GM21576 (cell line): ENCODE measurements around the gene TMIE.
A peak's percentile ranks its signal among the peaks of the same experiment; 100 is the strongest.
"Not testable (repeated sequence)": the region's sequence is repeated elsewhere in the genome, so short reads cannot be mapped to it uniquely, and the experiment has no call there.

Source experiments
- ATAC-seq: cut with Tn5 transposase; IDR thresholded peaks from one replicate; pipeline ENCODE4 v1.9.1; 2021; ENCODE audit warnings: mild to moderate bottlenecking, moderate library complexity; ENCODE audit not compliant: unreplicated experiment

The TMIE gene

DNA sequence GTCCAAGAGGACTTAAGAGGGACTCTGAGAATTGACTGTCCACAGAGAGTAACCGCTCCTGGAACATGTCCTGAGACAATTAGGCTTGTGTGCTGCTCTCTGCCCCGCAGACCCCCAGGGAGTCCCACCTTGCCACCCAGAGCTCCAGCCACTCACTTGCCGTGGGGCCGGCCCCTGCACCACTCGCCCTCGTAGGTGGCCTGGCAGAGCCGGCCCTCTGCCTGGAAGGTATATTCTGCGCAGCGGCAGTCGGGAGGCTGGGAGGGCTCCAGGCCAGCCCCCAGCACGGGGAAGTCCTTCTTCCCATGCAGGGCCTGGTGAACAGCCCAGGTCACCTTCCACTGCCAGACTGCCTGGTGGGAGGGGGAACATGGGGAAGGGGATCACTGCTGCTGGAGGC, 18.2 kb upstream of the TMIE start:
- ATAC-seq: no peak

DNA sequence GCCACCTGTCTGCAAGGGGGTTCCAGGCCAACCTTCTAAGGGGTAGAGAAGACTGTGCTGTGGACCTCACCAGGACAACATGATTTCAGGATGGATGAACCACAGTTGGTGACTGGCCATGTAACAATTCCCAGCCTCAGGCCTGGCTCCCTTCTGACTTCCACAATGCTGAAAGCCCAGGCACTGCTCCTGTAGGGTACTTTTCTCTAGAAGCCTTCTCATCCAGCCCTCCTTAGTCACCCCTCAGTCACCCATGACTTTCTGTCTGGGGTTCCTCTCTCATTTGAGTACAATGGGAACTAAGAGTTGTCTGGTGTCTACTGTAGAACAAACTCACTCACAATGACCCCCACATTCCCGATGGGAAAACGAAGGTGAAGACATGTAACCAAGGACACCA, 16.3 kb upstream of the TMIE start:
- no peak for ATAC-seq

DNA sequence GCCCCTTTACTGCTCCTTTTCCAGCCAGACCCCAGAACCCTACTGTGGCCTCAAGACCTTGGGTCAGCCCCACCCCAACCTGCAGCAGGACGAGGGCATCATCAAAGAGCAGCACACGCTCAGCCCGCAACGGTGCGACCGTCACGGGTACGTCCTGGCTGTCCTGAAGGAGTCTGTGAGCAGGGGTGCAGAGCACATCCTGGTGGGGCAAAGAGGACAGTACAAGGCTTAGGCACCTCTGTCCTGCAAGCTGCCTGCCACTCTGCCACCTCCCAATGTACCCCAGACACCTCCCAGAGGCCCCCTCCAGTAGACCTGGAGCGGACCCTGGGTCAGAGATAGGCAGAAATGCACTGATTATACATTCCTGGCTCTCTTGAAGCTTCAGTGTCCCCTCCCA, 15.7 kb upstream of the TMIE start:
- ATAC-seq: no peak

DNA sequence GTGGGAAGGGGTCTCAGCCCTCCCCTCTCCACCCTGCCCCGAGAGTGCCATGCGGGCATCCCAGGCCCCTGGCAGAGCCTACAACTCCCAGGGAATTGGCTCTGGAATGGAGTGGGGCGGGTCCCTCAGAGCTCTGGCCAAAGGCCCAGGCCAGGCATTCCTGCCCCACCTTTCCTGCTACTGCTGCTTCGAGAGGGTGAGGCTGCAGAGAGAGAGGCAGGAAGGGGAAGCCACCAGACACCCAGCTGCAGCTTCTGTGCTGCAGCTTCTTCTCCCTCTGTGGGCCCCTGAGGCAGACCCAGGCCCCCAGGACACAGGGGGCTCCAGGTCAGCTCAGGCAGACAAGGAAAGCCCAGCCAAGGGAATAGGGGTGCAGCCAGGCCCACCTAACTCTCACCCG, 10.4 kb upstream of the TMIE start:
- ATAC-seq: no peak

DNA sequence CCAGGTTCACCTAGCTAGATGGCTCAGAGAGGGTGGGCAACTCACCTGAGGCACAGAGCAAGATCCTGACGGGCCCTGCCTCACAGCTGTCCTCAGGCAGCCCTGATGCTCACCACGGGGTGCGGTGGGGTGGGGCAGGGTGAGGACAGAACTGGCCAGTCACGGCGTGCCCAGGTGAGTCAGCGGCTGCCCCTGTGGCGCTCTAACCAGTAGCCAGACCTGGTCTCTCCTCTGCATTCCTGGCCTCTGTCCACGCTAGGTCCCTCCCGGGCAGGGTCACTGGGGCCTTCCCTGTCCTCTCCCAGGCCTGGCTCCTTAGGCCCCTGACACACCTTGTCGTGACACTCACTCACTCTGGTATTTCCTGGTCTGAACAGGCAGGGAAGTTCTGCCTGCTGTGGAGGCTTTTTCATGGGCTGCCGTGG, 8.6 kb upstream of the TMIE start:
- ATAC-seq: no peak

DNA sequence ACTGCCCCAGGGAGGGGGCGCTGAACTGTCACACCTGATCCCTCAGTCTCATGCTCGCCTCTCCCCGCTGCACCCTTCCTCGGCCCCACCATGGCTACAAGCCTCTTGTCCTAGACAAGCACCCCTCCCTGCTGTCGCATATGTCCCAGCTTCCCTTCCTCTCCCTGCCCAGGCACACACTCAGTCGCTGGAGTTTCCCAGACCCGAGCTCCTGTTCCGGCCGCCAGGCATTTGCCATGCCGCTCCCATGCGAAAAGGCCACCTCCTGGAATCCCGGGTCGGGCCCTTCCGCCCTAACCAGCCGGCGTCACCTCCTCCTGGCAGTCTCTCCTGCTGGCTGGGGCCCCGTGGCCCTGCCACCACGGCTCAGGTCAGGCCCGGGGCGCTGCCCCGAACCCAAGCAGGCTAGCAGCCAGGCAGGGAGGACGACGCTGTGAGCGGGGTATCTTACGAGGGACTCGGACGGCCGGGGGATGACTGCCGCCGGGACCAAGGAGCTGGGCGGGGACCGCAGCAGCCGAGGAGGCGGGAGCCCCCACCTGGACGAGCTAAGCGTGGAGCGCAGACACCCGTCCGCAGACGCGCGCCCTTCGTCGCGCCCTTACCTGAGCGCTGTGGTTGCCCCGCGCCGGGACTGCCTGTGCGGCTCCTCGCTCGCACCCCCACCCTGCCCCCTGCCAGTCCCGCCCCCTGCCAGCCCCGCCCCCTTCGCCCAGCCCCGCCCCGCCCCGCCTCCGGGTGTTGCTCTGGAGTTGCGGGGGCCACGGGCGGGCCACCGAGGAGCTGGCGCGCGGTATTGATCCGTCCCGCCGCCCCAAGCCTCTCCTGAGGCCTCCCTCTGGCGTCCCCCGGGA, 7.9 kb upstream of the TMIE start, which contains the start of gene ALS2CL:
TSS of gene ALS2CL (minus strand) at position 642 of the 854 bp plus-strand sequence. CDS start 4,239 bp downstream, outside the sequence.
- ATAC-seq: no peak

DNA sequence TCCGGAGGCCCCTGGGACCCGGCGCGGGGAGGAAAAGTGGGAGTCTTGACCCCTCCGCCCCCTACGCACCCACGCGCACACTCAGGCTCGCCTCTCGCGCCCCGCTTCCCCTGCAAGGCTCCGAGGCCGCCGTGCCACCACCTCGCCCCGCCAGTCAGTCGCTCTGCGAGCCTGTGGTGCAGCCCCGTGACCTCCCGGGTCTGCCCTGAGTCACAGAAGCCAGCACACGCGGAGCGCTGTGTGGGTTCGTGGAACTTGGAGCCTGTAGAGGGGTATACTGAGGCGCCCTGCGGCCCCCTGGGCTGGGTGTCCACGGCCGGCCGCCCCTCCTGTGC, 7.3 kb upstream of the TMIE start:
- no peak for ATAC-seq

DNA sequence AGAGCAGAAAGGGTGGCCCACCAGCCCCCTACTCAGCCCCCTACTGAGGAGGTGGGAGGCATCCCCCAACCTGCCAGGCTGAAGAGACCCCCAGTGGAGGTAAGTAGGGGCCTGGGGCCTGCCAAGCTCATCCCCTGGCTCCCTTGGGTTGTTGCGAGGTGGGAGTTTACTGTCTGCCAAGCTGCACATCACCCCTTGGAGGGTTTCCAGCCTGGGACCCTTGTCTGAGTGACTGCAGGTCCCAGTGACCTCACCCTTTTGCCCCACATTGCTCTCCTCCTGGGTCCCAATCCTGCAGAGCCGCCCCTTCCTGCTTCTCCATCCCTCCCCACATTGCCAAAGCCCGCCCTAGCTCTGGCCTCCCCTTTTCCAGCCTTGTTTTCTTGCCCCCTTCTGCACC, 6.7 kb upstream of the TMIE start:
- no peak for ATAC-seq

DNA sequence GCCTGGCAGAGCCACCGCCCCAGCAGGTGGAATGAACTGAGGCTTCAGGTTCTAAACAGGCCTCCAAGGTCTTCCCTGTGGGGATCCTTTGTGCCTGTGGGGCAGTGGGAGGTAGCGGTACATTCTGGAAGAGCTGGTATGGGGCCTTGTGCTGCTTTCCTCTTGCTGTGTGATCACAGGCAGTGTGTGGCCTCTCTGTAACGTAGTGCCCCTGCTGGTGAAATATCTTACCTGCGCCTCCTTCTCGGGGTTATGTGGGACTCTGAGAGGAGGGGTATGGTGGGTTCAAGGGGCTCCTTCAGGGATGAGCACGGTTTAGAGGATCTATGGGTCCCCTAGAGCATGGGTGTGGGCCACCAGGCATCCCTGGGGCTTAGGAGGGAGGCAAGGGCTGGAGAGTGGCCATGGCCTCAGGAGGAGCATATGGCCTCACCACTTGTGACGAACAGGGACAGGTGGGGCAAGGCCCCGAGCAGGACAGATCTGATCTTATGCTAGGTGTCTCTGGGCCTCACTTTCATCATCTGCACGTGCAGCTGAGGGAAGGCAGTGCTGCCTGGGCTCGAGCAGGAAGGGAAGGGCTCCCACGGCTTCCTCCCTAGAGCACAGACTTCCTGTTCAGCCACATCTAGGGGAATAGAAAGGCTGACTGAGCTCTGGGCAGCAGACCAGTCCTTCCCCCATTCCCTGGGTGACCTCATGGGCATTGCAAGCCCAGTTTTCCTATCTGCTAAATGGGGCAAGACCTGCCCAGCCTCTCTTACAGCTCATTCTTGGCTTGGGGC, 5.8 kb upstream of the TMIE start:
- no peak for ATAC-seq

DNA sequence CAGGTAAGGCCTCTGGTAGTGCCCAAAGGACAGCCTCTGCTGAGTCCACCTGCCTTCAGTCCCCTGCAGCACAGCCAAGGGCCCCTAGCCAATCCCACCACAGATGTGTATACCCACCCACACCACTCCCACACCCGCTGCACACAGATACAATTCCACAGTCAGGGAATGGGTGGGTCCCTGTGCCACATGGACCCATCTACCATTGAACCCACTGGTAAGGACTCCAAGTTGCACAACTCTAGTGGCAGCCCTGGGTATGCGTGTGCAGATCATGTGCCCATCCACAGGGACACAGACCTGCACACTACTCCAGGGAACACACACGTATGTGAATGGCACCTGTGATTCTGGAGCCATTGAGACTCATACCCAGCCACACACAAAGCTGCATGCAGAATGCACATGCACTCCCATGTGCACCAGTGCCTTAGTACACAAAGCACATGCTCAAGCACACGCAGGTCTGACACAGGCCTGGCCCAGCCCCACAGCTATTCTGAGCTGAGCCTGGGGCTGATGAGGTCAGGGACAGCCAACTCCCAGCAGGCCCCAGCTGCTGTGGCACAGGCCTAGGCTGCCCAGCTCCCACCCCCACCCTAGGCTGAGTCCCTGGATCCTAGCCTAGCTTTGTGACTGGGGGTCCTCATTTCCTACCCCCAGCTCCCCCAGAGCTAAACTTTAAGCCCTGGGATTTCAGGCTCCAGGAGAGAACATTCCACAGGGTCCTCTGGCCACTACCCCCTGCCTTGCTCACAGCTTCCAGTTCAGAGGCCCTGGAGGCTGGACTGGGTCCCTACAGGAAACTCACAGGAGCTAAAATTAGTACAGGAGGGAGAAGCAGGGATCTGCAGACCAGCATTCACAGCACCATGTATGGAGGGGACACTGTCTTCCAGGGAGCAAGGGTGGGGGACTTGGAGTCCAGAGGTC, 5.0 kb upstream of the TMIE start:
- ATAC-seq: no peak

DNA sequence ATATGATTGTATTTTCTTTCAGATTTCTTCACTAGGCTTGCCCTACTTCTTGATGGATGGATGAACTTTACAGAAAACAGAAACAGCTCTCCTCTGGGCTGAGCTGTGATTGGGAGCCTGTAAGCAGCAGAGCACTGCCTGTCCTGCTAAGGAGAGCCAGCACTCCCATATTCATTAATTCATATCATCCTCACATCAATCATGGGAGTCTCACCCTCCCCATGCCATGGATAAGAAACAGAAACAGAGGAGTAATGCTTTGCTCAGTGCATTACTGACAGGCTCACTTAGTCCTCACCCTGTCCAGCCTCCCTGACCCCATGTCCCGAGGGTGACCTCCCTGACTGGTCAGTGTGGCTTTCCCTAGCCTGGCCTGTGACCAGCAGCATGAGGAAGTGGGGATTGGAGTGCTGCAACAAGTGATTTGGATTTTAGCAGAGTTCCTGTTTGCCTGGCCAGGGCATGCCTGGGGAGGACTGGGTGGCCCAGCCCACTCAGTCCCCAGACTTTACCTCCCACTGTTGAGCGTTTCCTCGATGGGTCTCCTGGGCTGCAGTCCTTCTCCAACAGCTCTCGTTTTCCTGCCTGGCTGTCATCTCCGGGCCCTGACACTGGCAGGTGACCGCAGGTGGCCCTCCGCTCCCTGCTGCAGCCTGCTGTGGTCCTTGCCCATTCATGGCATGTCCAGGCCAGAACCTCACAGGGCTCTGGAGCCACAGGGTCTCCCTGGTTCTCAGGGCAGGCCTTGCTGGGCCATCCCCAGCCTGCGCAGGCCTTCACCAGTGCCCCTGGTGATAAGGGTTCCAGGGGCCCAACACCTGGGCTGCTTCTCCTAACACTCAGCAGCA, 1.3 kb upstream of the TMIE start:
- no peak for ATAC-seq

DNA sequence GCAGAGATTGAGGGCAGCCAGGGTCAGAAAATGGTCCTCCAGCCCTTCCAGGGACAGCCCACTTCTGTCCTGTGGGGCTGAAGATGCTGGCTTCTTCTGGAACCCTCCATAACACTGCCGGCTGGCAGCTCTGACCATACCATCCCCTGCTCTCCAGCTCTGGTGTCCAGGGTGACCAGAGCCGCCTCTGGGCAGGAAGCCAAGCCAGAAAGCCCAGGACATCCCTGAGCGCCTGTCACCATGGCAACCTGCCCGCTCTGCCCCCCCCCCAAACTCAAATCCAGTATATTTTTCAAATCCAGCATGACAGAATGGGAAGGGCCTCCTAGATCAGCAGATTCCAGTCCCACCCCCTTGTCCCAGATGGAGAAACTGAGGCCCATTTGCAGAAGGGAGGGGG, 420 bp upstream of the TMIE start:
- no peak for ATAC-seq

DNA sequence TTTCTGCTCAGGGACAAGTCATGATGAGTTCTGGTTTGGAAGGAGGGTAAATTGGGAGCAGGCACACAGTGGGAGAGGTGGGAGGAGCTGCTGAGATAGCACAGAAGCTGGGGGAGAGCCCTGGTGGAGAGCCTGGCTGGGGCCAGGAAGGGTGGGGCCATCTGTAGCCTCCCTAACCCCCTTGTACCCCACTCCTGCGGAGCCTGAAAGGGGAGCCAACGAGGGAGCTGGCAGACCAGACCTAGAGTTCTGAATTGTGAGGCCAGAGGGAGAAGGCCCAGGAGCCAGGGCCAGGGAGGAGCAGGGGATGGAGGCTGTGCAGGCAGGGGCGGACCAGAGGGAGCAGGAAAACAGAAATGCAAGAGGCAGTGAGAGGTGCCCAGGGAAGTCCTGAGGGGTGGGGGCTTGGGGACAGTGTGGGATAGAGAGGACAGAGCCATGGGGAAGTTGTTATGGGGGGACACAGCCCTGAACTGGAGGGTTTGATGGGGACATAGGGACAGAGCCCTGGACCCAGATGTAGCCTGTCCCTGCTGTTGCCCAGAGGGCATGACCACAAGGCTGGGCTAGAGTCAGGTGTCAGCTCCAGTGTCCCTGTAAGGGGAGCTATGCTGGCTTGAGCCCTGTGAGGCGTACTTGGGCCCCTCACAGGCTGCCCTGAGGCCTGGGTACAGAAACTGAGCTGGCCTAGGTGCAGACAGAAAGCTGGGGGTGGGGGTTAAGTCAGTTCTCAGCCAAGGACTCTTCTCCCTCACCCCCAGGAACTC, 1.2 kb downstream of the TMIE start:
- ATAC-seq: no peak

DNA sequence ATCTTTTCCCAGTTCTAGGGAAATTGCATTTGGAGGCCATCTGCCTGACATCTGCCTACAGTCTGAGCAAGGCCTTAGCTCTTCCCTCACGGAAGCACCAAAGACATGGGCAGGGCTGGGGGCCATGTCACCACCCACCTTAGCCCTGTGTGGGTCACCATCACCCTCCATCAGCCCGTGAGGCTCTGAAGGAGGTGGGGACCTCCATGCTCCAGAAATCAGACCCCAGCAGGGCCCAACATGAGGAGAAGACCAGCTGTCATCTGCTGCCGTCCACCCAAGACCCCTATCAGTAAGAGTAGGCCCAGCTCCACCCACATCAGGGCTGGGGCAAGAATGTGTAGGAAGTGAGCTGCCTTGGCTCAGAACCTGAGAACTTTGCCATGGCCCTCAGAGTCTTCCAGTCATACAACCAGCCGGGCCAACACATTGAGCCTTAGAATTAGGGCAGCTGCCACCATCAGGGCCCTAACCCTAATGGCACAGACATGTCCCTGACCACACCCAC, 1.9 kb downstream of the TMIE start:
- no peak for ATAC-seq

DNA sequence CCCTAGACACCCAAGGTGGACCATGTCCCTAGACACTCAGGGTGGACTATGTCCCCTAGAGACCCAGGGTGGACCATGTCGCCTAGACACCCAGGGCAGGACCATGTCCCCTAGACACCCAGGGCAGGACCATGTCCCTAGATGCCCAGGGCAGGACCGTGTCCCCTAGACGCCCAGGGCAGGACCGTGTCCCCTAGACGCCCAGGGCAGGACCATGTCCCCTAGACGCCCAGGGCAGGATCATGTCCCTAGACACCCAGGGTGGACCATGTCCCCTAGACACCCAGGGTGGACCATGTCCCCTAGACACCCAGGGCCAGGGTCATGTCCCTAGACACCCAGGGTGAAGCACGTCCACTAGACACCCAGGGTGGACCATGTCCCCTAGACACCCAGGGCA, 3.2 kb downstream of the TMIE start:
- ATAC-seq: not testable (repeated sequence)

DNA sequence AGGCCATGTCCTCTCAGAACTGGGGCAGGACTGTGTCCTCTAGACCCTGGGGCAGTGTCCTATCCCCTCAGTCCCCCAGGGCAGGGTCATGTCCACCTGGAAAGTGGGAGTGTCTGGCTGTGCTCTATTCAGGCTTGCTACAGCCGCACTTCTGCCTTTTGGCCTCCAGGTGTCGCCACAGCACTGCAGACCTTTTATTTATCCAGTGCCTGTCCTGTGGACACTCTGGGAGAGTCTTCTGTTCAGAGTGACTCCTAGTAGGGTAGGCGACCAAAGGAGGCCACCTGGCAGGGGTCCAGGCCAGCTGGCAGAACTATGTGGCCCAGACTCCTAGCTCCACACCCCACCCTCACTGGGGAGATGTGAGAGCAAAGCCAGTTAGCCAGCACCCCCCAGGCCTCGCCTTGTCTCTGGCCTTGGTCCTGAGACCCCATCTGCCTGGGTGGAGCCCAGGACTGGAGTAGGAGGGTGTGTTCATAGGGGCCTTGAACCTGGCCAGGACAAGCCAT, 3.9 kb downstream of the TMIE start:
- ATAC-seq: peak; percentile 66

DNA sequence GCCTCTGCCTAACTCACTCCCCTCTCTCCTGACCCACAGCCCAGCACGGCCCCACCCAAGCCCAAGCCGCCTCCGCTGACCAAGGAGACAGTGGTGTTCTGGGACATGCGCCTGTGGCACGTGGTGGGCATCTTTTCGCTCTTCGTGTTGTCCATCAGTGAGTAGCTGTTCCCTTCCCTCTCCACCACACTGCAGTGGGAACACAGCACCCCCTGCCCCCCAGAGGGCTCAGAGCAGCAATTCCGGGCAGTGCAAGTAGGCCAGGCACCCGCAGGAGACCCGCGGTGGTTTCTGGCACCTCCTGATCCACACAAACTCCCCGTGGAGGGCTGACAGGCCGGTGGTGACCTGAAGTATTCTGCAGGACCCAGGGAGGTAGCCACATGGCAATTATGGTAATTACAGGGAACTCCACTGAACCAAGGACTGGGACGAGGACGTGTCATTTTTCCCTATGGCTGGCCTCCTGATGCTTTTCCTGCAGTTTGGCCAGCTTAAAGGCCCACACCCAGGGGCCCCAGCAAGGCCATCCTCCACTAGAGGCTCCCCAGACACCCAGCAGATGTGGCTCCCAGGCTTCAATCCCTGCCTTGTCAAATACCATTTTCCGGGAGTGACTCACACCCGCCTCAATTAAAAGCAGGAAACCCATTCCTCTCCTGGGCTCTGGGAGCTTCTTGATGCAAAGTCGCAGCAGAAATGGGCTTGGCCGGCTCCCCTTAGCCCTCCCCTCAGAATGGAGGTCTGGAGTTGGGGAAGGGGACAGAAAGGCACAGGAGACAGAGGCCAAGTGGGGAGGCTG, 4.8 kb downstream of the TMIE start:
- no peak for ATAC-seq
